Skeletal muscle satellite cell (primary cell): ENCODE results near the gene PRAMEF12.
"Not testable (repeated sequence)": the region's sequence is repeated elsewhere in the genome, so short reads cannot be mapped to it uniquely, and the experiment has no call there.

Experiments
- H3K27me3 ChIP-seq: 2 replicates; pipeline ENCODE4 v1.7.0; 2013; ENCODE audit warnings: low read length; ENCODE audit not compliant: control insufficient read depth, insufficient read depth
- H3K36me3 ChIP-seq: 2 replicates; pipeline ENCODE4 v1.7.0; 2013; ENCODE audit warnings: mild to moderate bottlenecking, control low read depth, low read length; ENCODE audit not compliant: insufficient read depth
- H3K4me1 ChIP-seq: 2 replicates; pipeline ENCODE4 v1.7.0; 2013; ENCODE audit warnings: low read length; ENCODE audit not compliant: control insufficient read depth, insufficient read depth
- H3K4me2 ChIP-seq: 2 replicates; pipeline ENCODE4 v1.7.0; 2013; ENCODE audit warnings: mild to moderate bottlenecking, low read length
- H3K4me3 ChIP-seq: 2 replicates; pipeline ENCODE4 v1.7.0; 2013; ENCODE audit warnings: low read length
- H3K9ac ChIP-seq: 2 replicates; pipeline ENCODE4 v1.7.0; 2013; ENCODE audit warnings: mild to moderate bottlenecking, low read depth, low read length, moderate library complexity
- H3K9me3 ChIP-seq: replicated peaks from 2 replicates; pipeline ENCODE4 v1.7.0; 2013; ENCODE audit warnings: mild to moderate bottlenecking, control low read depth, low read length

Gene PRAMEF12

DNA sequence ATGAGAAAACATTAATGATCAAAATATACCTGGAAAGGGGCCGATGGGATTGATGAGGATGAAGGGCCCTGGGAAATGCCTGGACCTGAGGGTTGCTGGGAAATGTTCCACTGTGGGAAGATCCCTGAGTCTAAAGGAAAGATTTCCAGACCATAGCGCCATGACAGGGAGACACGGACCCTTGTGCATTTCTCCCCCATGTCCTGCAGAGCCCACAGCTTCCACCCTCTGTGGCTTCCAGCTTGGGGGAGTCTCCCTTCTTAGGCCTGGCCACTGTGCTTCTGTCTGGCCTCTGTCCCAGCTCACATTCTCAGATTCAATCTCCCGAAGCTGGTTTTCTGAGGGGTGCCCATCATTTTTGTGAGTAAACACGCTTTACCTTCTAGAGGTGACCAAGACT, 1.0 kb upstream of the PRAMEF12 start:
- Histone ChIP-seq H3K9ac (no peak overlapping the region), H3K4me2 (no peak overlapping the region), H3K9me3 (peaks cover 7% of the 10 kb centered on the region), H3K36me3 (no peaks in the 10 kb centered on the region), H3K27me3 (no peaks in the 10 kb centered on the region), H3K4me1 (no peaks in the 10 kb centered on the region), H3K4me3 (no peak overlapping the region)

DNA sequence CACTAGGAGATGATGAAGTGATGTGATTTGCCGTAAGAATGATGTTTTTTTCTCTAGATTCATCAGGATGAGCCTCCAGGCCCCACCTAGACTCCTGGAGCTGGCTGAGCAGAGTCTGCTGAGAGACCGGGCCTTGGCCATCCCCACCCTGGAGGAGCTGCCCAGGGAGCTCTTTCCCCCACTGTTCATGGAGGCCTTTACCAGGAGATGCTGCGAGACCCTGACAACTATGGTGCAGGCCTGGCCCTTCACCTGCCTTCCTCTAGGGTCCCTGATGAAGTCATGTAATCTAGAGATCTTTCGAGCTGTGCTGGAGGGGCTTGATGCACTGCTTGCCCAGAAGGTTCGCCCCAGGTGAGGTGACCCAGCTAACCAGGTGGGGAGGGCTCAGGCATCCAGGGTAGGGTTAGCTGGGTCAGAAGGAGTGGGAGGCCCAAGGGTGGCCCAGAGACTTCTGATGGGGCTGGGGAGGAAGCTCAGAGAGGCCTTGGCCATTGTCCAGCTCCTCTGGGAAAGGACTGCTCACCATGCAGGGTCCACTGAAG, 1.3 kb downstream of the PRAMEF12 start:
- Histone ChIP-seq H3K4me1 (no peaks in the 10 kb centered on the region), H3K9me3 (peaks cover 11% of the 10 kb centered on the region), H3K4me2 (no peak overlapping the region), H3K4me3 (no peak overlapping the region), H3K9ac (no peak overlapping the region), H3K36me3 (no peaks in the 10 kb centered on the region), H3K27me3 (no peaks in the 10 kb centered on the region)

DNA sequence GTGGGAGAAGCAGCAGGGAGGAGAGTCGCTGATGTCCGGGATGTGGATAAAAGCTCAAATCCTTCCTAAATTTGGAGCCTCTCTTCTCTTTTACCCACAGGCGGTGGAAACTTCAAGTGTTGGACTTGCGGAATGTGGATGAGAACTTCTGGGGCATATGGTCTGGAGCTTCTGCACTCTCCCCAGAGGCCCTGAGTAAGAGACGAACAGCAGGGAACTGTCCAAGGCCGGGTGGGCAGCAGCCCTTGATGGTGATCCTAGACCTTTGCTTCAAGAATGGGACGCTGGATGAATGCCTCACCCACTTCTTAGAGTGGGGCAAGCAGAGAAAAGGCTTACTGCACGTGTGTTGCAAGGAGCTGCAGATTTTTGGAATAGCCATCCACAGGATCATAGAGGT, 1.9 kb downstream of the PRAMEF12 start:
- Histone ChIP-seq H3K36me3 (no peaks in the 10 kb centered on the region), H3K4me2 (no peak overlapping the region), H3K9me3 (peaks cover 11% of the 10 kb centered on the region), H3K4me3 (no peak overlapping the region), H3K27me3 (no peaks in the 10 kb centered on the region), H3K9ac (no peak overlapping the region), H3K4me1 (no peaks in the 10 kb centered on the region)

DNA sequence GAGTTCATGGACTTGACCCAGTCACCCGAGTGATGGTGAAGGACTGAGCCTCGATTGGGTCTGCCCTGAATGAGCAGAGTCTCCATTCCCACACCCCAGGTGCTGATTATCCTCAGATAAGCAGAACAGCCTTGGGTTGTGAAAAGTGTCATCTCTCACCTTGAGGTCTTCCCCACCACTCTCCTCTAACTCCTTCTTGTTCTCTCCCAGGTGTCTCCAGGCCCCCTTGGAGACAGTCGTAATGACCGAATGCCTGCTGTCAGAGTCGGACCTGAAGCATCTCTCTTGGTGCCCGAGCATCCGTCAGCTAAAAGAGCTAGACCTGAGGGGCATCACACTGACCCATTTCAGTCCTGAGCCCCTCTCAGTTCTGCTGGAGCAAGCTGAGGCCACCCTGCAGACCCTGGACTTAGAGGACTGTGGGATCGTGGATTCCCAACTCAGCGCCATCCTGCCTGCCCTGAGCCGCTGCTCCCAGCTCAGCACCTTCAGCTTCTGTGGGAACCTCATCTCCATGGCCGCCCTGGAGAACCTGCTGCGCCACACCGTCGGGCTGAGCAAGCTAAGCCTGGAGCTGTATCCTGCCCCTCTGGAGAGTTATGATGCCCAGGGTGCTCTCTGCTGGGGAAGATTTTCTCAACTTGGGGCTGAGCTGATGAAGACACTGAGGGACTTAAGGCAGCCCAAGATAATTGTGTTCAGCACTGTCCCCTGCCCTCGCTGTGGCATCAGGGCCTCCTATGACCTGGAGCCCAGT, 3.4 kb downstream of the PRAMEF12 start:
- Histone ChIP-seq H3K4me3 (no peak overlapping the region), H3K36me3 (no peaks in the 10 kb centered on the region), H3K9me3 (peaks cover 11% of the 10 kb centered on the region)

DNA sequence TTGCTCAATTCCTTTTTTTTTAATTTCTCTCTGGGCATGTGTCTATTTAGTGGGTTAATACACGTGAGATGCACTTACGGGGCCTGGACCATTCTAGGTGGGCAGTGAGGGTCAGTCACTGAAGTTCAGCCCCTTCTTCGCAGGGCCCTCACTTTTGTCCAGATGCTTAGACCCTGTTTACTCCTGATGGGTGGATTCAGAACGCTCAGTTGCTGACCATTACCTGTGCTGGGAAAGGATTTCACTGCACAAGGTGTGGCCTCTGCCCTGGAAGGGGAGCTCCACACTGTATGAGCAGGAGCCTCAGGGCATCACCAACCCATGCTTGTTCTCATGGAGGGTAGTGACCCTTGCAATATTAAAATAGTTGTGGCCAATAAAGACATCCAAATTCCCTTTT, 4.5 kb downstream of the PRAMEF12 start:
- no peak overlapping the region for H3K4me3 ChIP-seq
- H3K9ac ChIP-seq = no peak overlapping the region
- H3K27me3 ChIP-seq = no peaks in the 10 kb centered on the region
- H3K4me2 ChIP-seq = no peak overlapping the region
- no peaks in the 10 kb centered on the region for H3K4me1 ChIP-seq
- H3K36me3 ChIP-seq = no peaks in the 10 kb centered on the region
- peaks cover 11% of the 10 kb centered on the region for H3K9me3 ChIP-seq

More for the DNA sequence above, 3.4 kb downstream of the PRAMEF12 start:
- Histone ChIP-seq H3K4me2 (no peak overlapping the region), H3K4me1 (no peaks in the 10 kb centered on the region), H3K27me3 (no peaks in the 10 kb centered on the region), H3K9ac (no peak overlapping the region)

DNA sequence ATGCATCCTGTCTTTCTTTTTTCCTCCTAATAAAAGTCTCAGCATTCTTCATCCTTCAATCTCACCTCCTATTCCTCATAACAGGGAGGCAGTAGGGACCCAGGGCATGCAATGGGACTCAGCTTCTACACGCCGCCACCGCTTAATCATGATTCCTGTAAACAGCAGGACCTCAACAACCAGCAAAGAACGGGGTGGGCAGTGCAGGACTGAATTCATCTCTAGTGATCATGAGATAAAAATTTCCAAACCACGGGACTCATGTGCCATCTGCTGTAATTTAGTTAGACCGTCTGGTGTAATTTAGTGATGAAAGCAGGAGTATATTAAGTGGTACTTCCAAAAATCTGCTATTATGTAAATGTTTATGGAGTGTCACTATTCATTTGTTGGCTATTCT, 5.4 kb downstream of the PRAMEF12 start:
- H3K9ac ChIP-seq = no peak overlapping the region
- no peaks in the 10 kb centered on the region for H3K36me3 ChIP-seq
- no peak overlapping the region for H3K4me2 ChIP-seq
- no peaks in the 10 kb centered on the region for H3K27me3 ChIP-seq
- no peak overlapping the region for H3K4me3 ChIP-seq
- H3K4me1 ChIP-seq = no peaks in the 10 kb centered on the region
- H3K9me3 ChIP-seq = peaks cover 11% of the 10 kb centered on the region

DNA sequence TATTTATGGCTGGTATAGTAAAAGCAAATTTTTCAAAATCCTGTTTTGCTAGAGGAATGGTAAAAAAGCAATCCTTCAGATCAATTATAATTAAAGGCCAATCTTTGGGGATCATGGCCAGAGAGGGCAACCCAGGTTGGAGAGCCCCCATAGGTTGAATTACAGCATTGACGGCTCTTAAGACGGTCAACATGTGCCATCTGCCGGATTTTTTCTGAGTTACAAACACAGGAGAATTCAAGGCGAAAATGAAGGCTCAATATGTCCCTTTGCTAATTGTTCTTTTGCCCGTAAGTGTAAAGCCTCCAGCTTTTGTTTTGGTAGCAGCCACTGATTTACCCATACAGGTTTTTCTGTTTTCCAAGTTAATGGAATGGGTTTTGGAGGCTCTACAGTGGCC, 8.0 kb downstream of the PRAMEF12 start:
- H3K4me1 ChIP-seq, H3K4me3 ChIP-seq, H3K9ac ChIP-seq, H3K9me3 ChIP-seq, H3K27me3 ChIP-seq, H3K36me3 ChIP-seq, H3K4me2 ChIP-seq: not testable (repeated sequence)

DNA sequence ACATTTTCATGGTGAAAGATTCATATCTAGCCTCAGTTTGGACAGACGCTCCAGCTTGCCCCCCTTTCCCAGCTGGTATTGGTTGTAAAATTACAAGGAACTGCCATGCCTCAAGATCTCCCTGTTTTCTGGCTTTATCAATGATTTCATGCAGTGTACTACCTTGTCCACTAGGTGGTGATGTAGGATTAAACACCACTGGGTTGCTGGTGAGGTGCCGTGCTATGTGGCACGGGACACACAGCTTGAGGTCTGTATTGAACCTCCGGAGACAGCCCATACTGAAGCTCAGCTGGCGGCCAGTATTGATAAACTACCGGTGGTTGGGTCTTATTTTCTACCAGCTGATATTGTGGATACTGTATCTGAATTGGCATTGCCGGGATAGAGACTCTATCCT, 10.2 kb downstream of the PRAMEF12 start:
- H3K36me3 ChIP-seq, H3K4me2 ChIP-seq, H3K4me1 ChIP-seq, H3K27me3 ChIP-seq, H3K9ac ChIP-seq, H3K4me3 ChIP-seq, H3K9me3 ChIP-seq: not testable (repeated sequence)

DNA sequence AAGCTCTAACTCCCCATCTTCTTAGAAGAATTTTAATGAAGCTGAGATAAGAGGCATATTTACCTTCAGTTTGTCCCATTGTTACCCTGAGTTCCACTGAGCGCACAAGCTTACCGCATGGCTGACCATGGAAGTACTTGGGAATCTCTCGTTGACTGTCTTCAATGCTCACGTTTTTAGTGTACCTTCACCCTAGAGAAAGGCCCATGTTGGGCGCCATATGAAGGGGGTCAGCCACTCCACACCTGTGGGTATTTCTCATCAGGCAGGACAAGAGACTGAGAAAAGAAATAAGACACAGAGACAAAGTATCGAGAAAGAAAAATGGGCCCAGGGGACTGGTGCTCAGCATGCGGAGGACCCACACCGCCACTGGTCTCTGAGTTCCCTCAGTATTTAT, 11.2 kb downstream of the PRAMEF12 start:
- H3K27me3 ChIP-seq, H3K4me1 ChIP-seq, H3K4me3 ChIP-seq, H3K36me3 ChIP-seq, H3K9me3 ChIP-seq, H3K9ac ChIP-seq, H3K4me2 ChIP-seq: not testable (repeated sequence)

DNA sequence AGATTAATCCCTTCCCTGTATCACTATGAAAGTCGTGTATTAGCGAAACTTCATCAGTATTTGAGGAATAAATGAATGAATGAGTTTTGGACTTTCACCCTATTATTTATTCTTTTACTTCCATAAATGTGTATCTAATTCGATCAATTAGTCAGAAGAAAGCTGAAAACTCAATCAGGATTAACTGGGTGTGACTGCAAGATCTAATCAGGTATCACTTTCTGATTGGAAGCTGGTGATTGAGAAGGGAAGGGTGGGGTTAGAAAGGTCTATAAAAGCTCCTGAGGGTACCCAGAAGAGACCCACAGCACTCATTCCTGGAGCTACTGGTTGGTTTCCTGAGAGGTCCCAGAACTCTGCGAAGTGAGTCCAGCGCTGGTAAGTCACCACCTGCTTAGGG, 17.6 kb downstream of the PRAMEF12 start, which contains the start of gene PRAMEF1:
TSS of gene PRAMEF1 (plus strand) at position 301 of the 400 bp plus-strand sequence. CDS start 1,831 bp downstream, outside the sequence.
- H3K4me3 ChIP-seq, H3K36me3 ChIP-seq, H3K4me2 ChIP-seq, H3K9me3 ChIP-seq, H3K9ac ChIP-seq, H3K4me1 ChIP-seq, H3K27me3 ChIP-seq: not testable (repeated sequence)

DNA sequence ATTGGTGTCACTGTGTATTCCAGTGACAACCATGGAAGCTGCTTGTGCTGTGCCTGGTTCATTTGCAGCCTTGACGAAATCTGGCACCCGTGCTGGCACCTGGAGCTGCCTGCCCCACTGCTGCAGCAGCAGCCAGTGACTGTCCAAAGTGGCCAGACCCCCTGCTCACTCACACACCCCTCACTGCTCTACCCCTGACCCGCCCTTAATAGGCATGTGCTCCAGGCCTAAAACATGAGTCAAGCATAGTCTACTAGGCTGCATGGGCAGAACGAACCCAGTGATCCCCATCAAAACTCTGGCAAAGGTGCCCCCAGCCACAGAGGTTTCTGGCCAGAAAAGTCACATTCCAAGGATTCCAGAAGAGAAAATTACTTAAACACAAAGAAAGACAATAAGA, 25.4 kb downstream of the PRAMEF12 start:
- Histone ChIP-seq H3K36me3 (no peaks in the 10 kb centered on the region), H3K9ac (no peak overlapping the region), H3K4me2 (no peak overlapping the region), H3K27me3 (no peaks in the 10 kb centered on the region), H3K9me3 (no peaks in the 10 kb centered on the region), H3K4me1 (no peaks in the 10 kb centered on the region), H3K4me3 (no peak overlapping the region)

DNA sequence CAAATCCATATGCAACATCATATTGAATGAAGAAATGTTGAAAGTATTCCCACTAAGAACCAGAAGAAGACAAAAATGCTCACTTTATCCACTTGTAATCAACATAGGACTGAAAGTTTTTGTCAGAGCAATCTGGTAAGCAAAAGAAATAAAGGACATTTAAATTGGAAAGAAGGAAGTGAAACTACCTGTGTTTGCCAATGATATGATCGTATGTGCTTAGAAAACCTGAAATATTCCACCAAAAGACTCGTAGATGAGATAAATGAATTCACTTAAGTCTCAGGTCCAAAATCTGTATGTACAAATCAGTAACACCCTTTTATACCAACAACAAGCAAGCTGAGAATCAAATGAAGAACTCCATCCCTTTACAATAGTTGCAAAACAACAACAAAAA, 26.2 kb downstream of the PRAMEF12 start:
- Histone ChIP-seq H3K9me3 (no peaks in the 10 kb centered on the region), H3K36me3 (no peaks in the 10 kb centered on the region), H3K4me3 (no peak overlapping the region), H3K9ac (no peak overlapping the region), H3K27me3 (no peaks in the 10 kb centered on the region), H3K4me1 (no peaks in the 10 kb centered on the region), H3K4me2 (no peak overlapping the region)
